ENCODE results near the gene TMEM183A.

DNA sequence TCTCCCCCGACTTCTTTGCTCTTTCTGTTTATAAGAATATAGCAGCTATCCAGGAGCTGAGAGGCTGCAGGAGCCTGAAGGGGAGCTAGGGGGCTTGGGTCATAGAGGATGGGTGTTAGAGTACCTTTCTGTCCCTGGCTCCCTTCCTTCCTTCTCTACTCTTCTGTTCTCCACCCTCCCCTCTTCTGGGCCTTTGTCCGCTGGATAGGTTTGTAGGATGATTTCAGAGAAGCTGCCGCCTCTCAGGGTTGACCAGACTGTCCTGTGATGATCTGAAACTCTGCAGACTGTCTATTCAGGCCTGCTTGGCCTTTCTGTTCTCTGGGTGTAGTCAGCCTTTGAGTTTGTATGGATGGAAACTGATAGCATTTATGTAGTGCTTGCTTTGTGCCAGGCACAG is 45.4 kb downstream of the TMEM183A start:
- no peak for TF ChIP-seq PAX5 (IDR thresholded peaks at IDR 0.05; ENCODE audit: insufficient read depth, low read length, severe bottlenecking)
- TF ChIP-seq POLR2A (IDR thresholded peaks at IDR 0.05; ENCODE audit: low read depth, low read length), result no peak
- no peak for TF ChIP-seq POLR2AphosphoS5 (IDR thresholded peaks at IDR 0.05; ENCODE audit: low read depth, low read length)

Data from GM12891 (cell line).